AG04449 (cell line): ENCODE measurements around the gene VSTM1.

Experiments
- CTCF ChIA-PET: fragments of 350-600 bp; formaldehyde crosslinking; extraction: SDS; loops from one replicate; lab custom pipeline; 2021; ENCODE audit warnings: antibody characterized with exemption; lab: Yijun Ruan, JAX
- POLR2A ChIA-PET: fragments of 400-600, 350-600 bp; formaldehyde crosslinking; extraction: SDS; loops from one replicate; lab custom pipeline; 2020; ENCODE audit warnings: antibody characterized with exemption, inconsistent platforms; lab: Yijun Ruan, JAX
- DNase-seq: peaks from one replicate; pipeline ENCODE4 v3.0.0-alpha.2; 2010; ENCODE audit warnings: low read depth, low spot score
- H3K4me3 ChIP-seq: 2 replicates; pipeline ENCODE4 v1.5.1; 2011; ENCODE audit warnings: low read depth, mild to moderate bottlenecking, control low read depth, low read length
- CTCF ChIP-seq: IDR thresholded peaks from one replicate; pipeline ENCODE4 v1.5.1; 2011; ENCODE audit warnings: mild to moderate bottlenecking, moderate library complexity, low read length, control low read depth, inconsistent platforms; ENCODE audit not compliant: insufficient read depth; ENCODE audit errors: missing control alignments

VSTM1 gene

GRCh38 chr19:54073829-54074228, 10.1 kb upstream of the VSTM1 start:
- no peak for DNase-seq
- no peak overlapping the region for H3K4me3 ChIP-seq
- no peak for TF ChIP-seq CTCF
- ChIA-PET POLR2A (no interaction called here), CTCF (no interaction called here)

GRCh38 chr19:54069470-54069869, 5.8 kb upstream of the VSTM1 start:
- no peak for TF ChIP-seq CTCF
- CTCF ChIA-PET = no interaction called here
- POLR2A ChIA-PET = no interaction called here
- DNase-seq = no peak
- H3K4me3 ChIP-seq = no peak overlapping the region

DNA sequence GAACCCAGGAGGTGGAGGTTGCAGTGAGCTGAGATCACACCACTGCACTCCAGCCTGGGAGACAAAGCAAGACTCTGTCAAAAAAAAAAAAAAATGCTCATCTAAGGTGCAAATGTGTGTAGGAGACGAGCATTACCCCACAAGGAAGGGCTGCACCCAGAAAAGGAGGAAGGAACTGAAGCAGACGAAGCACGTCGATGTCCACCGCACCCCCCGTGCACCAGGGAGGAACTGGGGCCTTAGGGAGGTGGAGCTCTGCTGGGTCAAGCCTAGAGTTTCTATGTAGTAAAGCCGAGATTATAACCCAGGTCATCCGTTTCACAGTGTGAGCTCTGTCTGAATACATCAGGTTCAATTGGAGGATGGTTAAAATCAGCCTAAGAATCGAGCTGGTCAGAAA, 1.1 kb downstream of the VSTM1 start:
- ChIA-PET CTCF (no interaction called here), POLR2A (no interaction called here)
- no peak overlapping the region for H3K4me3 ChIP-seq
- no peak for TF ChIP-seq CTCF
- no peak for DNase-seq

DNA sequence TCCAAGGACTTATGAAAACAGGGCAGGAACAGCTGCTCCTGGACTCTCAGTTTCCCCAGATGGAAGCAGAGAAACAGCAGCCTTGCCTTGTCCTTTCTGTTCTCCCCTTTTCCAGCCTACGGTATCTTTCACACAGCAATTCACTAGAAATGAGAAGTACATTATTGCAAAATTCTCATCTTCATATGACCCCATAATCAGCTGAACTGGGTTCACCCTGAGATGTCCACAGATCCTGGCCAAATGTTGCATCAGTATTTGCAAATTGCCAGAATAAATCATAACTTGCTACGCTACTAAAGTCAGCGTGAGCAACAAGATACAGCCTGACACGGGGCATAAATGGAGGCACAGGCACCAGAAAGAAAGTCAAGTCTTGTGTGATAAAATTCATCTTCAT, 16.1 kb downstream of the VSTM1 start:
- TF ChIP-seq CTCF = no peak
- DNase-seq = no peak
- POLR2A ChIA-PET = no interaction called here
- H3K4me3 ChIP-seq = no peak overlapping the region
- CTCF ChIA-PET = interaction anchor here (1.0 kb wide), 1 partner anchor 24 kb away, joined by 4 read pairs; no protein-coding TSS in a partner anchor

DNA sequence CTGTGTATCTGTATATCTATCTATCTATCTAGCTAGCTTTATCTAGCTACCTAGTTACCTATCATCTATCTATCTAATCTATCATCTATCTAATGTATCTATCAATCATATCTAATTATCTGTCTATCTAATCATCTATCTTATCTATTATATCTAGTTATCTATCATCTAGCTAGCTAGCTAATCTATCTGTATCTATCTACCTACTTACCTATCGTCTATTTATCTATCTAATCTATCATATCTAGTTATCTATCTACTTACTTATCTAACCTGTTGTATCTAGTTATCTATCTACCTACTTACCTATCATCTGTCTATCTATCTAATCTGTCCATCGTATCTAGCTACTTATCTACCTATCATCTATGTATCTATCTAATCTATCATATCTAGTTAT, 17.9 kb downstream of the VSTM1 start:
- no peak for DNase-seq
- POLR2A ChIA-PET = no interaction called here
- CTCF ChIA-PET = no interaction called here
- TF ChIP-seq CTCF = no peak
- H3K4me3 ChIP-seq = no peak overlapping the region

GRCh38 chr19:54042989-54043388, 20.7 kb downstream of the VSTM1 start:
- ChIA-PET CTCF (interaction anchor here (0.8 to 2.4 kb wide), 6 partner anchors 11 to 250 kb away, joined by 3 to 9 read pairs (median 6); no protein-coding TSS in a partner anchor), POLR2A (no interaction called here)
- no peak overlapping the region for H3K4me3 ChIP-seq
- DNase-seq = no peak
- no peak for TF ChIP-seq CTCF
